Stimulated activated CD8-positive, alpha-beta memory T cell treated with anti-CD3 and anti-CD28 coated beads, Interleukin-15, amount 100 ng/mL, for 24 hours (primary cell): ENCODE data around the gene CRYM.

Experiments
- DNase-seq: peaks from one replicate; pipeline ENCODE4 v3.0.0-alpha.2; 2020; ENCODE audit warnings: low read depth

CRYM gene

DNA sequence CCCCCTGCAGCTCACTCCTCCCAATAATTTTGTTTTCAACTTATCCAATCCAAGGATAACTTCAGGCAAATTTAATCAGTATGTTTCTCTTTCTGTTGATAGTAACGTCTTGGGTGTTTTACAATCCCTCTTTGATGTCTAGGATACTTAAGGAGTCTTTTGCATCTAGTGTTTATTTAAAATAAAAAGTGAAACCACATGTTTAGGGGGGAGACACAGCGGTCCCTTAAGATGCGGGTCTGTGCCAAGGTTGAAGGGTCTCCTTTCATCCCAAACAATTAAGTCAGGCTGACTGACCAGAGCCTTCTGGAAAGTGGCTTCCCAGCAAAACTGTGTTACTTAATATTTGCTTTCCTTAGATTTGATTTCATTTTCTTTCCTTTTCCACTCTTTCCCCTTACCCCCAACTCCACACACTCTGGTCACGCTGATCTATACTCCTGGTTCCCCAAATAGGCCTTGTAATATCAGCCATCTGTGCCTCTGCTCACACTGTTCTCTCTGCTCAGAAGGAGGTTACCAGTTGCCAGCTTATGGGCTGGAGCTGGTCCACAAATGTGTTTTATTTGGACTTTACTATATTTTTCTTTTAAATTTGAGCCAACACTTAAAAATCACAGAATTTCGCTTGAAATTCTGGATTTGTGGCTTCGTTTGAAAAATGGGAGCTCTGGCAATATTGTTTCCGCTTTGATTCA lies 33.4 kb downstream of the CRYM start:
- DNase-seq: no peak

DNA sequence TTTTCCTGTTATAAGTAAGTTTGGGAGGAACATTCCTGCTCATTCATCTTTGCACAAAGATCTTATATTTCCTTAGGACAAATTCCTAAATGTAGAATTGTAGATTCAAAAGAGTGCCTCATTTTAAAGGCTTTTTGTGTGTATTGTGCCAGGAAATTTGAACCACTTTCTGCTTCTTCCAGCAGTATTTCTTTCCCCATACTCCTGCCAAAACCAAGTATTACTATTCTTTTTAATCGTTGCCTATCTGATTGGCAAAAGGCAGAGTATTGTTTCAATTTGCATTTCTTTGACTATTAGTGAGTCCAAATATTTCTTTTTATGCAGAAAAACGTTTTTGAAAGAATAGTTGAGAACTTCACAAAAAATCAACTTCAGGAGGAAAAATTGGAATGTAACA lies 35.3 kb downstream of the CRYM start:
- no peak for DNase-seq

DNA sequence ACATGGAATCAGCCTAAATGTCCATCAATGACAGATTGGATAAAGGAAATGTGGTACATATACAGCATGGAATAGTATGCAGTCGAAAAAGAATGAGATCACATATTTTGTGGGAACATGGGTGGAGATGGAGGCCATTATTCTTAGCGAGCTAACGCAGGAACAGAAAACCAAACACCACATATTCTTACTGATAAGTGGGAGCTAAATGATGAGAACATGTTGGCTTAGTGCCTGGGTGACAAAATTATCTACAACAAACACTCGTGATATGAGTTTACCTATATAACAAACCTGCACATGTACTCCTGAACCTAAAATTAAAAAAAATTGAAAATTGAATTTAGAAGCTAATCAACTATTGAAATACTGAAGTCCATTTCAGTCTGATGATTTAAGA lies 38.4 kb downstream of the CRYM start:
- DNase-seq: no peak

DNA sequence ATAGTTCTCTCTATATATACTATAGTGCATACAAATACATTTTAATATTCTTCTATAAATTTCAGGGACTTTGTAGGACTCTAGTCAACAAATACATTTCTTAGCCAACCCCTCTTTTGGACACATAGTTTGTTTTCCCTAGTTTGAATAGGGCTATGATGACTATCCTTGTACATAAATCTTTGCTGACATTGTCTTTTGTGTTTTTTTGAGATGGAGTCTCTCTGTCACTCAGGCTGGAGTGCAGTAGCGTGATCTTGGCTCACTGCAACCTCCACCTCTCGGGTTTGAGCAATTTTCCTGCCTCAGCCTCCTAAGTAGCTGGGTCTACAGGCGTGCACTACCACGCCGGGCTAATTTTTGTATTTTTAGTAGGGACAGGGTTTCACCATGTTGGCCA lies 41.3 kb downstream of the CRYM start:
- no peak for DNase-seq

DNA sequence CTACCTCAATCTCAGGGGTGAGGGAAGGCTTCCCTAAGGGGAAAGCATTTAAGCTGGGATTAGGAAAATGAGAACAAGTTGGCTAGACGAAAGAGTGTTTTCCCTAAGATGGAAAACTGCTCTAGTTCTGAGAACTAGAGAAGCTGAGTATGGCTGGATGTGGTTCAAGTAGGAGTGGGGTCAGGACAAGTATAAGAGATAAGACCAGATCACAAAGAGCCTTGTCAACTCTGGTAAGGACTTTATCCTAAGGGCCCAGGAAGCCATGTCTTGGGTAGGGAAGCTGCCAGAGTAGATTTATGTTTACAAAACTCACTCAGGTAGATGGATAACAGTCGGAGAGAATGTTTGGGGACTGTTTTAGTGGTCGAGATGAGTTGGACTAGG lies 42.9 kb downstream of the CRYM start:
- no peak for DNase-seq

DNA sequence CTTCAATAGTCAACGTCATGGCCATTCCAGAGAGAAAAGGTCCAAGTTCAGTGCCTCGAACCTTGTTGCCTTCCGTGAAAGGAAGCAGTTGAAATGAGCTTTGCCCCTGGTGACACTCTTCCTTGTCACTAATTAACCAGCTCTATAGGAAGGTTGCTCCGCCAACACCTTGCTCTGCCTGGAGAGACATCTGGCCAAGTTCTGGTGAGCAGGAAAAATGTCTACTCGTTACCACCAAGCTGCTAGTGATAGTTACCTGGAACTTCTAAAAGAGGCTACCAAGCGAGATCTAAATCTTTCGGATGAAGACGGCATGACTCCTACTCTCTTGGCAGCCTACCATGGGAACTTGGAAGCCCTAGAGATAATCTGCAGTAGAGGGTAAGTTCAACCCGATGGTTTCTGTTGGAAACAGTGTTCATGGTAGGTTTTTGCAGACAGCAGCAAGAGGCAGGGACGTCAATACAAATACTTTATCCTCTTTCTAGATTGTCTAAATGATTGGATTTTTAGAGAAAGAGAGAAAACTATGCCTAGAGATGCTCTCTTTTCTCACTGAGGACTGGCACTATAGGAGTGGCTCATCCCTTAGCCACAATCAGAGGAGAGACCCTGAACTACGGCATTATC lies 44.5 kb downstream of the CRYM start, which contains the start of gene ANKS4B:
Gene ANKS4B, plus strand, starts transcription at position 179 of the 630 bp plus-strand sequence. Its CDS starts 39 bp downstream, at position 218.
- no peak for DNase-seq

DNA sequence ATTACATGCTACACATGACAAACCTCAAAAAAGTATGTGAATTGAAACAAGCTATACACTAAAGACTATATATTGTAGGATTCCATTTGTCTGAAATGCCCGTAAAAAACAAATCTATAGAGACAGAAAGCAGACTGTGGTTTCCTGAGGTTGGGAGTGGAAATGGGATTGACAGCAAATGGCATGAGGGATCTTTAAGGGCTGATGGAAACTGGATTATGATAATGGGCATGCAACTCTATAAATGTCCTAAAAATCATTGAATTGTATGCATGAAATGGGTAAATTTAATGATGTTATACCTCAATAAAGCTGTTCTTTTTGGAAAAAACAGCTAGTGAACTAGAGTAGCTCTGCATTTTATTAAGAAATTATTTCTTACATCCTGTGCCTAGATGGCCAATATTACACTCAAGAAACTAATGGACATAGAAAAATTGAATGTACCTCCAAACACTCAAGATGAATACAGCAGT lies 45.0 kb downstream of the CRYM start:
- DNase-seq: no peak

DNA sequence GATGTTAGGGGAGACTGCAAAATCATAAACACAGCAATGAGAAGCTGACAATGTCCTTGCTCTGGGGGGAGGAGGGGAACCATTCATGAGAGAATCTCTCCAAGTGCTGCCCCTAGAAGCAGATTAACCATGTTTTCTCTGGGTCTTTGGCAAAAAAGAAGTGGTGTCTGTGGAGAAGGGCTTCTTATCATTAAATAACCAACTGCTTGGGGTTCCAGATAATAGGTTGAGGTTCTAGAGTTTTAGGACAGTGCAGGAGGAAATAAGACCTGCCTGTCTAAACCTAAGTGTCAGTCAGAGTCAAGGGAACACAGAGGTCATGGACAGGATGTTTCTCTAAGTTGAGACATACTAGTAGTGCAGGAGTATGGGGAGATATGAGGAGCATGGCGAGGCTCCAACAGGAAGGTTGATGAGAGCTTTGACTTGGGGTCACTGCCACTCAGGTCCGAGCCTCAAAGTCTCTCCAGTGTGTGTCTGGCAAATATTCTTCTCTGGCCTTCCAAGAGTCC lies 49.7 kb downstream of the CRYM start:
- DNase-seq: no peak

DNA sequence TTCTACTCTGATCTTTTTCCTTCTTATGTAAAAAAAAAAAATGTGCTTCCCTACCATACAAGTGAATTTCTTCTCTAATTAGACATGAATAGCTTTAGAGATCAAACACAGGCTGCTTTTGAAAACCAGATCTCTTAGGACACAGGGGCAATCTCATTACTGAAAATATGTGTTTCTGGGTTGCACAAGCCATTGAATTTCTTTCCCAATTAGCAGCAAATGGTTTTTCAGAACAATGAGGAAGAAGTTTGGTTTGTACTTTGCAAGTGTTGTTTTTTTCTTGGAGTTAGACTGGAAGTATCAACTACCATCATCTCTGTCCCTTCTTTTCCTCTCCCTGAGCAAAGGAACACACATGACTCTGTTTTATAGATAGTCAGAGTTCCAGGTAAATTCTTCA lies 50.2 kb downstream of the CRYM start:
- DNase-seq: no peak

DNA sequence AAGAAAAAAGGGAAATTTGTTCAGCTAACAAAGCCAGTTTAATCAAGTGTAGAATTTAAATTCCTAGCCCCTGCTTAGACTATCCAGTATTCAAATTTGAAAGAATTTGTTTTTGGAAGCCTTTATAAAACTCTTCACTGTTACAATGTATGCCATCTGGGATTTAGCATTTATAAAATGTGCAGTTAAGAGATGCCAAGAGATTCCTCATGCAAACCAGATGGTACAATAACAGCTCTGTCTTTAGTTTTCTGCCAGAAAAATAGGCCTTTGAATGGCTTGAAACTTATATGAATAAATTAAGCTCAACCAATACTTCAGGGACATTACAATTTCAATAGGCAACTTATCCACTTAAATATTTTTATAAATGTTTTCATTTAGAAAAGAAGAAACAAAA lies 51.3 kb downstream of the CRYM start:
- DNase-seq: no peak

DNA sequence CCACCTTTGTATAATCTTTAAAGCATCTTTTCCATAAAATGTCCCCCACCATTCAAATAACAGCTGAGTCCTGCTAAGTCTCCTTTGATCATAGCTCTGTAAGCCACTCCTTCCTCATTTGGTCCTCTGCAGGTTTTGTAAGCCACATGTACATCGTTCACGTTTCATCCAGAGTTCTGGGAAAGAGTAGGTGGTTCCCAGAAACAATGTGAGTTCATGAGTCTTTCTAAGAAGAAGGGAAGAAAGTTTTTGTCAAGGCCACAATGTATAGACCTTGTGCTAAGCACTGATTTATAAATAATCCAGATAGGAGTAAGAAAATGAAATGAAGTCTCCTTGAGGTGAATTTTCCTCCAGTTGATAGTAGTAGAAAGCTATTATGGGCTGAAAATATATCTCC lies 53.3 kb downstream of the CRYM start:
- no peak for DNase-seq

DNA sequence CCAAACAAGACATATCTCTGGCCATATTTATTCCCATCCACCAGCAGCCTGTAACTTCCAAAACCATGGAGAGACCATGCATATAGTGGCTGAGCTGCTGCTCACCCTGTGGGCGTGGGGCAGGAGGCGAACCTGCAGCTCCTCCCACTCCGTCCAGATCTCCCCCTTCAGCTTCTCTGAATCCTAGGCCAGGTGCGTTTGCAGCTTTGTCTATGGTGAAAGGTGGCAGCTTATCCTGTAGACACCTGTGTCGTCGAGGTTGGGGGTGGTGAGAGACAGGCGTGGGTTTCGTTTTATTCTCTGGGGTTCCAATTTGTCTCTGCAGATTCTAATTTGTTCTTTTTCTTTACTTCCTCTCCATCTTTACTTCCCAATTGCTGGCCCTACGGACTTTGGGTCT lies 54.3 kb downstream of the CRYM start:
- no peak for DNase-seq

DNA sequence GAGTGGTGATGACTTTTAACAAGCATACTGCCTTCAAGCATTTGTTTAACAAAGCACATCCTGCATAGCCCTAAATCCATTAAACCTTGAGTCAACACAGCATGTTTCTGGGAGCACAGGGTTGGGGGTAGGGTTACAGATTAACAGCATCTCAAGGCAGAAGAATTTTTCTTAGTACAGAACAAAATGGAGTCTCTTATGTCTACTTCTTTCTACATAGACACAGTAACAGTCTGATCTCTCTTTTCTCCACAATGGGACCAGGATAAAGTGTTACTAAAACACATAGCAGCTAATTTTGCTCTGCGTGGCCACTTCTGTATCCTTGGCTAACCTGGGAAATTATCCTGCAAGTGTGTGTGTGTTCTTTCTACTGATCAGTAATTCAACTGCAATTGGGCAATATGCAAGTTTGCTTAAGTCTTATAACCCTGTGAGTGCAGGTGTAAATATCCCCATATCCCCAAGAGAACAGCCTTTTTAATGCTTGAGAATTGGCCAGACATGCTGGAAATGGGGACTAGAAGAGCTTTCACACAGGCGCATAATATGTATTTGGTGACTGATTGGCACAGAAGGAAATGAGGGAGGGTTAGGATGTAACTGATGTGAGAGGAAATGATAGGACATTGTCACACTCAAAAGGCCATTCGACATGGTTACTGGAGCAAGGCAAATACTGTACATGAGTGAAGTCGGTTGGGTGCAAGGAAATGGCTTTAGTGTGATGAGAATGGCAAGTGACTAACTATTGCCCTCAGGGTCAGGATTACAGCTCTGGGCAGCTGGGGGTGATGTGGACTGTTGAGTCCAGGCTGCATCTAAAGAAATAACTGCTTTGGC lies 55.4 kb downstream of the CRYM start:
- no peak for DNase-seq

DNA sequence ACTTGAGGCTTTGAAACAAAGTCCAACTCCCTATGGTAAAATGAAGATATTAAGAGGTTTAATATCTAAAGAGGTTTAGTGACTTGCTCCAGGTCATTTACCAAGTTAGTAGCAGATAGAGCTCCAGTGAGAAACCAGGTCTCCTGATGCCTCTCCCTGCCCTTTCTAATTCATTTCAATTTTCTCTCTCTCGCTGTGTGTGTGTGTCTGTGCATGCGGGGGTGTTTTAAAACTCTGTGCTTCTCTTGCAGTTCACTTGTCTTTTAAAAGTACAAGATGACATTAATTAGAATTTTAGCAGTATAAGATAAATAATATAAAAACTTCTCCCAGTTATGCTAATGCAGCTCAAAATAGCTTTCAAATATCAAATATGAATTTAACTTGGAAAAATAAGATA lies 58.5 kb downstream of the CRYM start:
- DNase-seq: no peak

DNA sequence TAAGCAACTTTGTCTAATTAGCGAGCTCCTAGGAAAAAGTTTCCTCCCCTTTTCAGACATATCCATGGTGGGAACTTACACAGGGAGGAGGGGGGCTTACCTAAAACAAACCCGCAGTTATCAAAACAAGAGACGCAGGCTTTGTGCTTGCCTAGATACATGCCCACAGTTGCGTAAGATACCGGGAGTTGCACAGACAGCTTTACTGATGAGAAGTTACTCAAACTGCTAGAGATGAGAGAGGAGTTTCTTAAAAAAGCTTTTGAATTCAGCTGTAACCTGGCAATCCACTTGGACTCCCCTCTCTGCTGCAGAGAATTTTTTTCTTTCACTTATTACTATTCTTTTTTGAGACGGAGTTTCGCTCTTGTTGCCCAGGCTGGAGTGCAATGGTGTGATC lies 59.9 kb downstream of the CRYM start:
- DNase-seq: no peak

DNA sequence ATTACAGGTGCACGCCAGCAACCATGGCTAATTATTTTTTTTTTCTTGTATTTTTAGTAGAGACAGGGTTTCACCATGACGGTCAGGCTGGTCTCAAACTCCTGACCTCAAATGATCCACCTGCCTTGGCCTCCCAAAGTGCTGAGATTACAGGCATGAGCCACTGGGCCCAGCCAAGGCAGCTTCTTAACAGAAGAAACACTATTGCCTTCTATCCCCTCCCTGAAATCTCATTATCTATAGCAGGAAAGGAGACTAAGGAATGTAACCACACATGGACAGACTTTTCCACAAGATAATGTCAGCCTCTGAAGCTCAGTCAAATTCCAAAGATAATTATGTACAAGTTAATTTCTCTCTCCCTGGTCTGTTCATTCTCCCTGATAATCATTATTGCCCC lies 61.0 kb downstream of the CRYM start:
- DNase-seq: no peak

DNA sequence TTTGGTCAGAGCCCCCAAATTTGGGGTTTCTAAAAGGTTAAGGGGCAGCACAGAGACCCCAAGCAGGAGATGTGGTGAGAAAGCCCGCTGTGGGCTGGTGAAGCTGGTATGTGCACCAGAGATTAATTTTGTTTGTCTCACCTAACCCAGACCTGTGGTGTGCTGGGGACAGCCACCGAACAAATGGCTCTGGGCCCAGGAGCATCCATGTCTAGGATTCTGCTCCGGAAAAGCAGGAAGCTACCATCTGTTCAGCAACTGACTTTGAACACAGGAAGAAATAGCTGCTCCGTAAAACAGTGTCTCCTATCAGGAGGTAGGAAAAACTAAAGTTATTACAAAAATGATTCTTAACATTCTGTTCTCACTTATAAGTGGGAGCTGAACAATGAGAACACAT lies 64.0 kb downstream of the CRYM start:
- no peak for DNase-seq

DNA sequence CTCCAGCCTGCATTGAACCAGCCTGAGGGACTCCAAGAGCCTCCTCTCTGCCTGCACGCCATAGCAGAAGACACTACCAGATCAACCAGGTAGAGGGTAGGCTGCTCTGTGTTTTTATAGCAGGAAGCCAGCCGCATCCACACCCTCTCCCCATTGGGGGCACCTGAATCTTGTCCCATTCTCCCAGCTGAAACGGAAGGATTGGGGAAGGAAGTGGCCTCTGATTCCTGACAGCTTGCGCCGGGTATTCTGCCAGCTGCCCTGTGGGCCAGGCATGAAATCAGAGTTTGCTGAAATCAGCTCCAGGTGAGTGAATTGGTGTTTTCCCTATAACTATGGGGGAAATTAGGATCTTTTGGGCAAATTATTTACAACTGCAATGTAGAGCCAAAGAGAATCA lies 66.6 kb downstream of the CRYM start, which contains the start of gene ZP2:
Gene ZP2, minus strand, starts transcription at position 89 of the 400 bp plus-strand sequence. Its CDS starts 27 bp downstream, at position 62.
- no peak for DNase-seq
